ENCODE results near the gene TMEM242.

GRCh38 chr6:157339432-157339831 lies 16.1 kb upstream of the TMEM242 start:
- TF ChIP-seq, protein P1, sequence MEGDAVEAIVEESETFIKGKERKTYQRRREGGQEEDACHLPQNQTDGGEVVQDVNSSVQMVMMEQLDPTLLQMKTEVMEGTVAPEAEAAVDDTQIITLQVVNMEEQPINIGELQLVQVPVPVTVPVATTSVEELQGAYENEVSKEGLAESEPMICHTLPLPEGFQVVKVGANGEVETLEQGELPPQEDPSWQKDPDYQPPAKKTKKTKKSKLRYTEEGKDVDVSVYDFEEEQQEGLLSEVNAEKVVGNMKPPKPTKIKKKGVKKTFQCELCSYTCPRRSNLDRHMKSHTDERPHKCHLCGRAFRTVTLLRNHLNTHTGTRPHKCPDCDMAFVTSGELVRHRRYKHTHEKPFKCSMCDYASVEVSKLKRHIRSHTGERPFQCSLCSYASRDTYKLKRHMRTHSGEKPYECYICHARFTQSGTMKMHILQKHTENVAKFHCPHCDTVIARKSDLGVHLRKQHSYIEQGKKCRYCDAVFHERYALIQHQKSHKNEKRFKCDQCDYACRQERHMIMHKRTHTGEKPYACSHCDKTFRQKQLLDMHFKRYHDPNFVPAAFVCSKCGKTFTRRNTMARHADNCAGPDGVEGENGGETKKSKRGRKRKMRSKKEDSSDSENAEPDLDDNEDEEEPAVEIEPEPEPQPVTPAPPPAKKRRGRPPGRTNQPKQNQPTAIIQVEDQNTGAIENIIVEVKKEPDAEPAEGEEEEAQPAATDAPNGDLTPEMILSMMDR (IDR thresholded peaks at IDR 0.05; ENCODE audit: extremely low read depth in 1 of 2, insufficient read depth in 1 of 2, low read depth in 1 of 2, low read length in 2 of 2) = no peak
- TF ChIP-seq EZH2 (IDR thresholded peaks at IDR 0.05; ENCODE audit: borderline replicate concordance, low read depth, low read length, severe bottlenecking) = no peak

Measured in endothelial cell of umbilical vein (primary cell).